Stomach (tissue), 4 donors: ENCODE results near the gene VPS33A.

ENCODE experiments used
- CTCF ChIP-seq, 7 experiments: fragments of 450-650 bp in 4 of 7; fragments of 200-600 bp in 3 of 7; sonication (generic) in 3 of 7; IDR thresholded peaks; one replicate each; pipeline ENCODE4 v1.5.1; 2016 to 2019; ENCODE audit warnings: antibody characterized with exemption in 7 of 7, control low read depth in 2 of 7, mild to moderate bottlenecking in 1 of 7
- POLR2A ChIP-seq, 4 donors: fragments of 450-650 bp; IDR thresholded peaks; one replicate each; pipeline ENCODE4 v1.6.1; 2016; ENCODE audit warnings: antibody characterized with exemption in 4 of 4, control low read depth in 2 of 4, mild to moderate bottlenecking in 1 of 4, moderate library complexity in 1 of 4

GRCh38 chr12:122204167-122205052 lies 61.9 kb downstream of the VPS33A start:
- no peak for TF ChIP-seq CTCF (IDR thresholded peaks at IDR 0.05)
- no peak for TF ChIP-seq POLR2A (IDR thresholded peaks at IDR 0.05)
